B cell (primary cell): ENCODE measurements around the gene GRB14.

Source experiments
- EZH2 ChIP-seq: IDR thresholded peaks from 2 replicates; pipeline ENCODE4 v1.6.1; 2012; ENCODE audit warnings: borderline replicate concordance, low read depth, mild to moderate bottlenecking, moderate library complexity, low read length; ENCODE audit not compliant: insufficient read depth, poor library complexity, severe bottlenecking
- TF ChIP-seq, protein P1 (sequence below): fragments of 200-600 bp; IDR thresholded peaks from one replicate; pipeline ENCODE4 v1.8.0; 2022; ENCODE audit warnings: antibody characterized with exemption, mild to moderate bottlenecking

DNA sequence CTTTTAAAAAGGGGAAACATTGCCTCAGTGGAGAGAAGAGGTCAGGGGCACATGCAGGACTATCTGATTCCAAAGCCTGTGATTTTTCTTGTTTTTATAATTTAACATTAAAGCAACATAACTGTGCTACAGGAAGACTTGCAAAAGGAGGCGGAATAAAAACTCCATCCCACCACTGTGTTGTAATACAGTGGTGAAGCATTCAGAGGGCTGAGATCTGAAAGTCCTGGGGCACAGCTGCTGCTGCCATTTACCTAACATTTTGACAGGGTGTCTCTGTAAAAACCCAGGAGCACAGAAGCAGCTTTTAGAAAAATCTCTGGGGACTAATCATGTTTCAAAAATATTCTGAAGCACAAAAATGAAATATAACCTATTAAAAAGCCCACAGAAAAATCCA lies 97.6 kb downstream of the GRB14 start:
- TF ChIP-seq, protein P1, sequence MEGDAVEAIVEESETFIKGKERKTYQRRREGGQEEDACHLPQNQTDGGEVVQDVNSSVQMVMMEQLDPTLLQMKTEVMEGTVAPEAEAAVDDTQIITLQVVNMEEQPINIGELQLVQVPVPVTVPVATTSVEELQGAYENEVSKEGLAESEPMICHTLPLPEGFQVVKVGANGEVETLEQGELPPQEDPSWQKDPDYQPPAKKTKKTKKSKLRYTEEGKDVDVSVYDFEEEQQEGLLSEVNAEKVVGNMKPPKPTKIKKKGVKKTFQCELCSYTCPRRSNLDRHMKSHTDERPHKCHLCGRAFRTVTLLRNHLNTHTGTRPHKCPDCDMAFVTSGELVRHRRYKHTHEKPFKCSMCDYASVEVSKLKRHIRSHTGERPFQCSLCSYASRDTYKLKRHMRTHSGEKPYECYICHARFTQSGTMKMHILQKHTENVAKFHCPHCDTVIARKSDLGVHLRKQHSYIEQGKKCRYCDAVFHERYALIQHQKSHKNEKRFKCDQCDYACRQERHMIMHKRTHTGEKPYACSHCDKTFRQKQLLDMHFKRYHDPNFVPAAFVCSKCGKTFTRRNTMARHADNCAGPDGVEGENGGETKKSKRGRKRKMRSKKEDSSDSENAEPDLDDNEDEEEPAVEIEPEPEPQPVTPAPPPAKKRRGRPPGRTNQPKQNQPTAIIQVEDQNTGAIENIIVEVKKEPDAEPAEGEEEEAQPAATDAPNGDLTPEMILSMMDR, result no peak
- no peak for TF ChIP-seq EZH2
